ENCODE results near the gene LCN10. TPM values are rescaled to one million over a fixed set of nuclear protein-coding genes. Genes with fewer than 3 reads are reported as not detected.

LCN10 gene
- total RNA-seq, 4 donors from 2014 or later, result 7.0 to 12.6 (median 9.8) TPM

GRCh38 chr9:136726118-136726517 is 16.6 kb downstream of the LCN10 start:
- H3K4me1 ChIP-seq, result peaks cover 53 to 79% (median 68%) of the 10 kb centered on the region in 4 donors
- H3K36me3 ChIP-seq, result peaks cover 34 to 57% (median 55%) of the 10 kb centered on the region in 4 donors
- peak overlapping the region in 3 of 4 donors; percentile 11 to 79 (median 13) for H3K27ac ChIP-seq (replicated peaks in 1 of 4)
- peak overlapping the region; percentile 64 to 85 (median 74) for H3K4me3 ChIP-seq
- intact Hi-C loops (cut with DNase I), result loop anchor here (5.0 kb wide), 1 partner anchor 39 kb away; the partner anchor contains the start of gene AGPAT2
- DNase-seq (ENCODE audit: extremely low spot score), result no peak
- TF ChIP-seq POLR2A (IDR thresholded peaks at IDR 0.05; ENCODE audit: low read depth), result no peak
- TF ChIP-seq EP300 (IDR thresholded peaks at IDR 0.05), result no peak
- TF ChIP-seq CTCF (IDR thresholded peaks at IDR 0.05), result no peak
- TF ChIP-seq POLR2AphosphoS5 (IDR thresholded peaks at IDR 0.05), result no peak
- no peaks in the 10 kb centered on the region for H3K9me3 ChIP-seq
- 85% methylated on average over 13 of the region's 16 CpGs for WGBS
- H3K27me3 ChIP-seq, result no peaks in the 10 kb centered on the region

GRCh38 chr9:136725612-136726011 is 17.1 kb downstream of the LCN10 start:
- intact Hi-C loops (cut with DNase I), result loop anchor here (5.0 kb wide), 1 partner anchor 38 kb away; the partner anchor contains the start of gene AGPAT2
- peaks cover 34 to 59% (median 55%) of the 10 kb centered on the region in 4 donors for H3K36me3 ChIP-seq
- no peaks in the 10 kb centered on the region for H3K9me3 ChIP-seq
- H3K27me3 ChIP-seq, result no peaks in the 10 kb centered on the region
- H3K4me3 ChIP-seq, result peak overlapping the region; percentile 64 to 85 (median 74)
- peaks cover 58 to 84% (median 73%) of the 10 kb centered on the region in 4 donors for H3K4me1 ChIP-seq
- peak overlapping the region in 1 of 4 donors; percentile 11 for H3K27ac ChIP-seq (replicated peaks in 1 of 4)
- TF ChIP-seq POLR2AphosphoS5 (IDR thresholded peaks at IDR 0.05) (no peak), CTCF (IDR thresholded peaks at IDR 0.05) (no peak), EP300 (IDR thresholded peaks at IDR 0.05) (no peak), POLR2A (IDR thresholded peaks at IDR 0.05; ENCODE audit: low read depth) (no peak)
- WGBS, result 79% methylated on average over 9 of the region's 10 CpGs
- no peak for DNase-seq (ENCODE audit: extremely low spot score)

GRCh38 chr9:136724772-136725171 is 18.0 kb downstream of the LCN10 start:
- no peak overlapping the region for H3K4me3 ChIP-seq
- H3K9me3 ChIP-seq, result no peaks in the 10 kb centered on the region
- WGBS, result 75% methylated on average over 7 of the region's 7 CpGs
- H3K4me1 ChIP-seq, result peaks cover 67 to 90% (median 81%) of the 10 kb centered on the region in 4 donors
- TF ChIP-seq POLR2AphosphoS5 (IDR thresholded peaks at IDR 0.05) (no peak), POLR2A (IDR thresholded peaks at IDR 0.05; ENCODE audit: low read depth) (no peak), EP300 (IDR thresholded peaks at IDR 0.05) (no peak), CTCF (IDR thresholded peaks at IDR 0.05) (no peak)
- DNase-seq (ENCODE audit: extremely low spot score), result no peak
- H3K27ac ChIP-seq (replicated peaks in 1 of 4), result no peak overlapping the region
- H3K27me3 ChIP-seq, result no peaks in the 10 kb centered on the region
- H3K36me3 ChIP-seq, result peaks cover 34 to 59% (median 55%) of the 10 kb centered on the region in 4 donors
- intact Hi-C loops (cut with DNase I), result loop anchor here (5.0 kb wide), 1 partner anchor 37 kb away; the partner anchor contains the start of gene AGPAT2

GRCh38 chr9:136723989-136724388 is 18.8 kb downstream of the LCN10 start:
- Histone ChIP-seq H3K4me1 (peaks cover 71 to 90% (median 82%) of the 10 kb centered on the region in 4 donors), H3K4me3 (no peak overlapping the region), H3K27me3 (no peaks in the 10 kb centered on the region), H3K27ac (replicated peaks in 1 of 4) (no peak overlapping the region), H3K36me3 (peaks cover 34 to 59% (median 55%) of the 10 kb centered on the region in 4 donors), H3K9me3 (no peaks in the 10 kb centered on the region)
- intact Hi-C loops (cut with DNase I), result no loop called here
- WGBS, result 93% methylated on average over 8 of the region's 8 CpGs
- DNase-seq (ENCODE audit: extremely low spot score), result no peak
- TF ChIP-seq EP300 (IDR thresholded peaks at IDR 0.05) (no peak), POLR2AphosphoS5 (IDR thresholded peaks at IDR 0.05) (no peak), CTCF (IDR thresholded peaks at IDR 0.05) (no peak), POLR2A (IDR thresholded peaks at IDR 0.05; ENCODE audit: low read depth) (no peak)

Measured in esophagus muscularis mucosa (tissue), 4 donors.